Prostate gland (tissue), 2 donors: ENCODE measurements around the gene VAPA. TPM values are rescaled to one million over a fixed set of nuclear protein-coding genes. Genes with fewer than 3 reads are reported as not detected.

ENCODE experiments used
- DNase-seq: peaks from one replicate; pipeline ENCODE4 v3.0.0-alpha.2; 2019; ENCODE audit warnings: low spot score
- H3K27ac ChIP-seq, 2 donors: fragments of 200-600 bp; sonication (generic); 2 replicates each; pipeline ENCODE4 v1.5.1; 2017 to 2019
- H3K27me3 ChIP-seq: fragments of 200-600 bp; sonication (generic); replicated peaks from 2 replicates; pipeline ENCODE4 v1.5.1; 2019; ENCODE audit not compliant: insufficient read depth
- H3K36me3 ChIP-seq, 2 donors: fragments of 200-600 bp; sonication (generic); 1 replicate in 1 of 2; 2 replicates in 1 of 2; pipeline versions ENCODE4 v1.5.1 to v1.8.1; 2017 to 2019
- H3K4me1 ChIP-seq: fragments of 200-600 bp; sonication (generic); replicated peaks from 2 replicates; pipeline ENCODE4 v1.5.1; 2019
- H3K4me3 ChIP-seq, 2 donors: fragments of 200-600 bp; sonication (generic); 2 replicates each; pipeline ENCODE4 v1.5.1; 2017 to 2019
- H3K9me3 ChIP-seq: fragments of 200-600 bp; sonication (generic); 2 replicates; pipeline ENCODE4 v1.5.1; 2017
- POLR2A ChIP-seq: fragments of 450-650 bp; IDR thresholded peaks from one replicate; pipeline ENCODE4 v1.6.1; 2016; ENCODE audit warnings: antibody characterized with exemption, mild to moderate bottlenecking
- POLR2AphosphoS5 ChIP-seq: sonication (generic); formaldehyde crosslinking; IDR thresholded peaks from one replicate; pipeline ENCODE4 v1.6.1; 2017; ENCODE audit warnings: antibody characterized with exemption
- WGBS: methylation state at CpG from one replicate; pipeline ENCODE4 v1.1.5; 2018; 5-methylcytosine and 5-hydroxymethylcytosine counted together
- intact Hi-C: fragments of 100-400 bp; cut with DNase I; formaldehyde crosslinking; loops from one replicate; pipeline ENCODE4 v1.14.2; 2022
- total RNA-seq, 2 donors: library from RNA; depleted of rRNA; stranded (reverse); fragments of >200 nt; gene quantifications; one replicate each; pipeline ENCODE4 v1.1.0, GENCODE V29; 2016
- TF ChIP-seq, protein P1 (sequence below), 4 experiments: fragments of 200-600 bp in 2 of 4; fragments of 450-650 bp in 2 of 4; sonication (generic) in 2 of 4; IDR thresholded peaks; 1 replicate in 3 of 4; 2 replicates in 1 of 4; pipeline ENCODE4 v1.5.1; 2016 to 2019; ENCODE audit warnings: antibody characterized with exemption in 4 of 4, mild to moderate bottlenecking in 2 of 4, moderate library complexity in 2 of 4

VAPA gene
- total RNA-seq, 2 donors from 2014 or later: 140 to 183 TPM

DNA sequence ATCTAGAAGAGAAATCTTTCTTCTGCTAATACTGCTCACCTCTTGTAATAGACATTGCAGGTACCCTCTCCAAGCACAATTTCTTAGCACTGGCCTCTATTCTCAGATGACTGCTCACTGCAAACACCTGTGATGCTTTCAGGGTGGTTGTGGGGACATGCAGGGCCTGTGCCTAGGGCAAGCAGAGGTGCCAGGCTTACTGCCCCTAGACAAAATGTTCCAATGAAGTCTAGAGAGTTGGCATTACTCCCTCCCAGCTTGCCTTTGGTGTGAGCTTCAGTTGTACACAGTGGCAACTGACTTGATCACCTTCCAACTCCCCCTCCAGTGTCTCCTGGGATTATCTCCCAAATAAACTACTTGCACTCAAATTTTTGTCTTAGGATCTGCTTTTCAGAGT is 41.0 kb upstream of the VAPA start:
- Histone ChIP-seq H3K27me3 (no peaks in the 10 kb centered on the region), H3K4me3 (no peak overlapping the region), H3K4me1 (no peaks in the 10 kb centered on the region), H3K27ac (no peak overlapping the region), H3K36me3 (no peaks in the 10 kb centered on the region), H3K9me3 (no peaks in the 10 kb centered on the region)
- no peak for DNase-seq
- TF ChIP-seq POLR2A: no peak
- TF ChIP-seq, protein P1, sequence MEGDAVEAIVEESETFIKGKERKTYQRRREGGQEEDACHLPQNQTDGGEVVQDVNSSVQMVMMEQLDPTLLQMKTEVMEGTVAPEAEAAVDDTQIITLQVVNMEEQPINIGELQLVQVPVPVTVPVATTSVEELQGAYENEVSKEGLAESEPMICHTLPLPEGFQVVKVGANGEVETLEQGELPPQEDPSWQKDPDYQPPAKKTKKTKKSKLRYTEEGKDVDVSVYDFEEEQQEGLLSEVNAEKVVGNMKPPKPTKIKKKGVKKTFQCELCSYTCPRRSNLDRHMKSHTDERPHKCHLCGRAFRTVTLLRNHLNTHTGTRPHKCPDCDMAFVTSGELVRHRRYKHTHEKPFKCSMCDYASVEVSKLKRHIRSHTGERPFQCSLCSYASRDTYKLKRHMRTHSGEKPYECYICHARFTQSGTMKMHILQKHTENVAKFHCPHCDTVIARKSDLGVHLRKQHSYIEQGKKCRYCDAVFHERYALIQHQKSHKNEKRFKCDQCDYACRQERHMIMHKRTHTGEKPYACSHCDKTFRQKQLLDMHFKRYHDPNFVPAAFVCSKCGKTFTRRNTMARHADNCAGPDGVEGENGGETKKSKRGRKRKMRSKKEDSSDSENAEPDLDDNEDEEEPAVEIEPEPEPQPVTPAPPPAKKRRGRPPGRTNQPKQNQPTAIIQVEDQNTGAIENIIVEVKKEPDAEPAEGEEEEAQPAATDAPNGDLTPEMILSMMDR (IDR thresholded peaks at IDR 0.05): no peak
- TF ChIP-seq POLR2AphosphoS5: no peak
- intact Hi-C loops: no loop called here

GRCh38 chr18:9874728-9875127 is 39.1 kb upstream of the VAPA start:
- intact Hi-C loops: no loop called here
- Histone ChIP-seq H3K4me1 (no peaks in the 10 kb centered on the region), H3K27me3 (no peaks in the 10 kb centered on the region), H3K27ac (no peak overlapping the region), H3K9me3 (no peaks in the 10 kb centered on the region), H3K36me3 (no peaks in the 10 kb centered on the region), H3K4me3 (no peak overlapping the region)
- no peak for DNase-seq
- WGBS: 91% methylated on average over 1 of the region's 1 CpG
- TF ChIP-seq, protein P1 (IDR thresholded peaks at IDR 0.05): no peak
- TF ChIP-seq POLR2A: no peak
- no peak for TF ChIP-seq POLR2AphosphoS5

GRCh38 chr18:9876212-9876866 is 37.5 kb upstream of the VAPA start:
- H3K36me3 ChIP-seq: no peaks in the 10 kb centered on the region
- H3K4me1 ChIP-seq: no peaks in the 10 kb centered on the region
- H3K27ac ChIP-seq: no peak overlapping the region
- 88% methylated on average over 2 of the region's 2 CpGs for WGBS
- H3K9me3 ChIP-seq: no peaks in the 10 kb centered on the region
- no peak overlapping the region for H3K4me3 ChIP-seq
- no peak for DNase-seq
- no peaks in the 10 kb centered on the region for H3K27me3 ChIP-seq
- TF ChIP-seq, protein P1 (IDR thresholded peaks at IDR 0.05): no peak
- TF ChIP-seq POLR2A (no peak), POLR2AphosphoS5 (no peak)
- intact Hi-C loops: no loop called here

GRCh38 chr18:9876867-9877654 is 36.8 kb upstream of the VAPA start:
- TF ChIP-seq POLR2A: no peak
- TF ChIP-seq, protein P1 (IDR thresholded peaks at IDR 0.05): no peak
- TF ChIP-seq POLR2AphosphoS5: no peak
- no peak overlapping the region for H3K4me3 ChIP-seq
- no peaks in the 10 kb centered on the region for H3K9me3 ChIP-seq
- H3K27me3 ChIP-seq: no peaks in the 10 kb centered on the region
- DNase-seq: no peak
- H3K4me1 ChIP-seq: no peaks in the 10 kb centered on the region
- intact Hi-C loops: no loop called here
- no peaks in the 10 kb centered on the region for H3K36me3 ChIP-seq
- WGBS: 48% methylated on average over 9 of the region's 9 CpGs
- H3K27ac ChIP-seq: peak overlapping the region in 1 of 2 donors; percentile 38

DNA sequence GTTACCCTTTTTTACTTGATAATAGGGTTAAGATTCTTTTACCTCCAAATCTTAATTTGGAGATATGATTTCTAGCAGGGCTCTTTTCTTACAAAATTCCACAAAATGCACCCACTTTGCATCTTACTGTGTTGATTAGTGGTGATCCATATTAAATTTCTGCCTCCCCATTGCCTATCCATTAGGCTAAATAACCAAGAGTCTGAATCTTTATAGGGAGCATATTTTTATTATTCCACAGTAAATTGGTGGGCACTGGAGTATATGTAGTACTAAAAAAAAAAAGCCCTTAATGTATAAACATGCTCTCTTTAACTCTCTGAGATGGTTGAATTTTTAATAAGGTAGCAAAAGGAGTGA is 36.2 kb upstream of the VAPA start:
- Histone ChIP-seq H3K4me1 (no peaks in the 10 kb centered on the region), H3K27me3 (no peaks in the 10 kb centered on the region), H3K27ac (no peak overlapping the region), H3K4me3 (no peak overlapping the region), H3K36me3 (no peaks in the 10 kb centered on the region), H3K9me3 (no peaks in the 10 kb centered on the region)
- TF ChIP-seq POLR2AphosphoS5: no peak
- no peak for TF ChIP-seq POLR2A
- TF ChIP-seq, protein P1 (IDR thresholded peaks at IDR 0.05): no peak
- DNase-seq: no peak
- intact Hi-C loops: no loop called here
